Measurements from ENCODE around the gene DTHD1.

The DTHD1 gene

GRCh38 chr4:36351082-36351666 lies 69.8 kb downstream of the DTHD1 start:
- peak; percentile 37 for DNase-seq

DNA sequence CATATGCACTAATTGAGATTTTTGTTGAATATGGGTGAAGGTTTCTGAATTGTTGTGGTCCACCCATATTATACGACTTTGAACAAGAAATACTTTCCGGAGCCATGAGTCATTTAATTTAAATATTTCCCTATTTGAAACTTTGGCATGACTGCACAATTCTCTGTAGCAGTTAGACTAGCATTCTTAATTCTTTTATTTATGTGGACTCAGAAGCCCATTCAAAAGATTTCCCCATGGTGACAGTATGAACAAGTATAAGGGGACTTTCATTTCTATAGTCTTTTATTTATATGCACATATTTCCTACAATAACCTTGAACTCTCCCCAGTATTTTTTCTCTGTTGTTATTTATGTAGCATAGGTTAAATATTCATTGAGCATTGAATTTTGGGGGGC lies 72.6 kb downstream of the DTHD1 start:
- no peak for DNase-seq

- DNase-seq = no peak
Measured at GRCh38 chr4:36358173-36358572, 76.8 kb downstream of the DTHD1 start.

- no peak for DNase-seq
Measured at GRCh38 chr4:36360755-36361154, 79.3 kb downstream of the DTHD1 start.

DNA sequence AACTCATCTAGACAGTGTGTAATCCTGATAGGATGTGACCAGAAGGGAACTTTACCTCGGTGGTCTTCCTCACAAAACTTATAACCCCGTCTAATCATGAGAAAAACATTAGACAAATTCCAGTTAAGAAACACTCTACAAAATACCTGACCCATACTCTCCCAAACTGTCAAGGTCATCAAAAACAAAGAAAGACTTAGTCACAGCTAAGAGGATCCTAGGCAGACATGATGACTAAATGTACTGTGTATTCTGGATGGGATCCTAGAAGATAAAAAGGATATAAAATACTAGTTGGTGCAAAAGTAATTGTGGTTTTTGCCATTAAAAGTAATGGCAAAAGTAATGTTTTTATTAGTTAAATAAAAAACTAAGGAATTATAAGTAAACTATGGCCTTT lies 81.6 kb downstream of the DTHD1 start:
- no peak for DNase-seq

- no peak for DNase-seq
Measured at GRCh38 chr4:36374836-36375511, 93.6 kb downstream of the DTHD1 start.

DNA sequence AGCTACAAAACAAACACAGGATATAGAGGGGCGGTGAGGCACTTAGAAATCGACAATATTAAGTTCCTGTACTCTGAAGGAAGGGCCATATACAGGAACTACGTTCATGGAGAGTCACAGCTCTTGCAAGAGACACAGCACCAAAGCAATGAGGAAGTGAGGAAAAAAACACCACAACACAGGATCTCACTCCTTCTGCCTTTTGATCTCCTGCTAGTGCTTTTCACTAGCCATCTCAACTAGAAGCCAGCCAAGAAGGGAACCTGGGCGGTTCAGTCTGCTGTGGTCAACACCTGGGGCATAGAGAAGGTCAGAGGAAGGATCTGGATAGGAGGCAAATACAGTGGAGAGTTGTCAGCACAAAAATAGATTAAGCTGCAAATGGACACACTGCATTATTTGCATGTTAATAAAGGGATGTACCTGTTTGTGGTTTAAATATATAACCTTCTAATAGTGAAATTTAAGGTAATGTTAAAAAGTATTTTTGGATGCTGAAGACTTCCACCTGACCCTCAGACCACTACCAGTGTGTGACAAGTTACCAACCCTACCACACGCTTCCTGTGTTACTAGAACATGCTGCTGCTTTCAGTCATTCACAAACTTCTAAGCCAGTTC lies 104.6 kb downstream of the DTHD1 start:
- no peak for DNase-seq

DNA sequence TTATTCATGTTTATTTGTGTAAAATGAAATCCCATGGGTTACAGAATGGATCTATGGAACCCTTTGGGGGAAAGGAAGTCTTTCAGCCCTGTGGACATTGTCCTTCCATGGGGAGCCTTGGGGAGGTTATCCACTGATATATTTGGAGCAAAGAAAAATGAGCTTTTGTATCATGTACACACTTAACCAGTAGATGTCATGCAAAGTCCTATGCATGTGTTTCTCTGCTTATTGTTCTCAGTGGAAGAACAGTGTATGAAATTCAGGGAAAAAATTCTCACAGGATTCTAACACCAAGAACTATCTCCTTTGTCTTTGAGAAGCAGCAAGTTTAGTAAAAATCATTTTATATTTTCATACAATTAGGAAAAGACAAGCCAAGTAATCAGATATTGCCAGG lies 105.3 kb downstream of the DTHD1 start:
- DNase-seq = no peak

GRCh38 chr4:36388710-36389109 lies 107.3 kb downstream of the DTHD1 start:
- peak; percentile 3 for DNase-seq

DNA sequence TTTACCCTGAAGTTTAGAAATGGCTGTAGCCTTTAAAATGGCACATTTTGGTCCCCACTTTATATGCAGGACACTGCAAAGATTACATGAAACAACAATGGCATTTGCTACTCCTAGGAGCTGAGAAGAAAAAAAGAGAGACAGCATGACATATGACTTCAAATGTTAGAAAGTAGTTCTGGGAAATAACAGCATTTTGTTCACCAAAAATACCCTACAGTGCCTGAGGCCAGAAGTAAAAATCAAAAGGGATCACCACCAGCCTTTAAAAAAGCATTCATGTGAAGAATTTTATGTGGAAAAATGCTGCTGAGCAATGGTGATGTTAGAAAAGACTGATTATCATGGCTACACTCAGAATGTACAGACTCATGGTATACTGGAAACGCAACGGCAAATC lies 110.0 kb downstream of the DTHD1 start:
- no peak for DNase-seq

- no peak for DNase-seq
Measured at GRCh38 chr4:36392024-36392423, 110.6 kb downstream of the DTHD1 start.

GRCh38 chr4:36392916-36393315 lies 111.5 kb downstream of the DTHD1 start:
- DNase-seq = no peak
